Frontal cortex (tissue), 4 donors: ENCODE measurements around the gene CIRBP. TPM values are rescaled to one million over a fixed set of nuclear protein-coding genes. Genes with fewer than 3 reads are reported as not detected.
A peak's percentile ranks its signal among the peaks of the same experiment; 100 is the strongest.

Experiments
- DNase-seq, 2 donors: peaks; one replicate each; pipeline ENCODE4 v3.0.0; 2012; ENCODE audit warnings: low spot score in 2 of 2
- FAIRE-seq: peaks from 2 replicates; lab custom pipeline; 2012; peaks lifted over from hg19 to GRCh38; lab: Jason Lieb, UNC
- total RNA-seq: library from RNA; depleted of rRNA; stranded (reverse); fragments of >200 nt; gene quantifications from one replicate; pipeline ENCODE4 v1.2.3, GENCODE V29; 2014
- donor health status: control.
- donor health status: control.
- donor health status: control.

CIRBP gene
- total RNA-seq, 1 donor from 2014 or later: 573 TPM

GRCh38 chr19:1265615-1266128 lies 3.5 kb upstream of the CIRBP start:
- no peak for DNase-seq

GRCh38 chr19:1266129-1266915 lies 2.8 kb upstream of the CIRBP start:
- FAIRE-seq: no peak

More at GRCh38 chr19:1265615-1266128, 3.5 kb upstream of the CIRBP start:
- FAIRE-seq: no peak

GRCh38 chr19:1266916-1267476 lies 2.1 kb upstream of the CIRBP start:
- FAIRE-seq: no peak
- peak; percentile 75 to 88 for DNase-seq

More at GRCh38 chr19:1266129-1266915, 2.8 kb upstream of the CIRBP start:
- peak; percentile 85 to 86 for DNase-seq

GRCh38 chr19:1267477-1268225 lies 1.5 kb upstream of the CIRBP start:
- FAIRE-seq: no peak
- DNase-seq: no peak

- FAIRE-seq (no peak), DNase-seq (no peak)
Measured at GRCh38 chr19:1268226-1269064, 687 bp upstream of the CIRBP start.

GRCh38 chr19:1269478-1270212 lies 513 bp downstream of the CIRBP start:
- FAIRE-seq (no peak), DNase-seq (peak; percentile 78 to 88)

- no peak for FAIRE-seq
Measured at GRCh38 chr19:1270213-1270853, 1.2 kb downstream of the CIRBP start.

GRCh38 chr19:1270854-1271527 lies 1.9 kb downstream of the CIRBP start:
- no peak for FAIRE-seq
- no peak for DNase-seq

More at GRCh38 chr19:1270213-1270853, 1.2 kb downstream of the CIRBP start:
- no peak for DNase-seq

- DNase-seq (no peak), FAIRE-seq (no peak)
Measured at GRCh38 chr19:1271528-1272422, 2.6 kb downstream of the CIRBP start.

GRCh38 chr19:1272423-1273262 lies 3.5 kb downstream of the CIRBP start:
- FAIRE-seq: no peak
- no peak for DNase-seq

GRCh38 chr19:1273263-1274041 lies 4.3 kb downstream of the CIRBP start:
- FAIRE-seq (no peak), DNase-seq (no peak)

GRCh38 chr19:1274081-1274851 lies 5.1 kb downstream of the CIRBP start:
- DNase-seq (no peak), FAIRE-seq (no peak)

GRCh38 chr19:1274852-1275259 lies 5.7 kb downstream of the CIRBP start:
- FAIRE-seq (no peak), DNase-seq (no peak)

- DNase-seq: peak; percentile 97 to 99
- FAIRE-seq: no peak
Measured at GRCh38 chr19:1275260-1275975, 6.3 kb downstream of the CIRBP start, which contains the start of gene FAM174C. FAM174C (plus strand) TSS chr19:1275530; CDS start chr19:1275550, 20 bp downstream.
